ENCODE data around the gene ABHD17A.

ABHD17A gene

DNA sequence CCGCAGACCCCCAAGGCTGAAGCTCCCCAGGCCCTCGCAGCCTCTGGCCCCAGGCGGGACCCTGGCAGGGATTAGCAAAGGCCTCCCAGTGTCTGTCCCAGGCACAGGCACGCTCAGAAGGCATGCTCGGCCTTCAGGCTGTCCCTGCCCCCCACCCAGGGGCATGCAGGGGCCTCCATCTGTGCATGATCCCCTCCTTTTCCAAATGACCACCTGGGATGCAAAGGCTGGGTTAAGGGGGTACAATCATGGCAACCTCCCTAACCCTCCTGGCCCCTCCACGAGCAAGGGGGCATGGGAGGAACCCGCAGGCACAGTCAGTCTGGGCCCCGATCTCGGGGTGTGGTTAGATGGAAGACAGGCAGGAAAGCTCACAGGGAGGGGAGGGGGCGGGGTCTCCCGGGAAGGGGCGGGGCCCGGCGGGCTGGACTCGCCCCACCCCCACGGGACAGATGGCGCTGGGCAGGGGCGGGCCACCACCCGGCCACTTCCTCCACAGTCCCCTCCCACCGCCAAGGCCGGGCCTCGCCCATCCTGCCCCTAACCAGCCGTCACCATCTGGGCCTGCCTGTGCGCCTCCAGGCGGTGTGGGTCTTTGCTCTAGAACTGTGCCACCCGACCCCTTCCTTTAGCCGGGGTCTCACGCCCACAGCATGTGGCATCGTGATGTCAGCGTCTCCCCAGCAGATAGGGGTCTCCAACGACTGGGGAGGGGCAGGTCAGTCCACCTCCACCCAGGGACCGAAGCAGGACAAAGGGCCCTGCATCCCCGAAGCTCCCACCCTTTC is 30.1 kb downstream of the ABHD17A start:
- no peak for TF ChIP-seq RAD21 (IDR thresholded peaks at IDR 0.05; ENCODE audit: low read depth)
- 0 out of 2 replicates have a peak, but pooled peaks have one; percentile 25 for TF ChIP-seq YY1 (IDR thresholded peaks at IDR 0.05; ENCODE audit: low read depth)

DNA sequence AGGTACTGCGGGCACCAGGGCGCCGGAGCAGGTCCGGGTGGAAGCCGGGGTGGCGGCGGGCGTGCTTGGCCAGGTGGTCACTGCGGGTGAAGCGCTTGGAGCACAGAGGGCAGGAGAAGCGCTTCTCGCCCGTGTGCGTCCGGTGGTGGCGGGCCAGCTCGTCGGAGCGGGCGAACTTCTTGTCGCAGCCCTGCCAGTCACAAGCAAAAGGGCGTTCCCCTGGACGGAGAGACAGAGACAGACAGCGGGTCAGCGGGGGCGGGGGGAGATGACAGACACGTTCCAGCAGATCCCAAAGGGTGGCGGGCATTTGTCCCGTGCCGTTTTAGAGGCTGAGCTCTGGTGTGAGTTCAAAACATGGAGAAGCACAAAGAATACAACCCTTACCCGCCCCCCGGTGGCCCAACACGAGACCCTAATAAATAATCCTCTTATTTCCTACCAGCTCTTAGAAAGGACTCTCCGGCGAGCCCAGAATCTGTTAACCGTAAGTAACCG is 30.7 kb downstream of the ABHD17A start:
- TF ChIP-seq FOXM1 (IDR thresholded peaks at IDR 0.05; ENCODE audit: borderline replicate concordance, low read depth): no peak
- TF ChIP-seq RAD21 (IDR thresholded peaks at IDR 0.05; ENCODE audit: low read depth): no peak
- TF ChIP-seq MAX (IDR thresholded peaks at IDR 0.05): no peak
- no peak for TF ChIP-seq REST (IDR thresholded peaks at IDR 0.05; ENCODE audit: low read depth)
- TF ChIP-seq TAF1 (IDR thresholded peaks at IDR 0.05; ENCODE audit: low read depth): no peak
- TF ChIP-seq NFIC (IDR thresholded peaks at IDR 0.05): no peak
- no peak for TF ChIP-seq YY1 (IDR thresholded peaks at IDR 0.05; ENCODE audit: low read depth)
- TF ChIP-seq TEAD4 (IDR thresholded peaks at IDR 0.05): no peak
- no peak for TF ChIP-seq CEBPB (IDR thresholded peaks at IDR 0.05)
- TF ChIP-seq USF1 (IDR thresholded peaks at IDR 0.05): no peak
- TF ChIP-seq EGR1 (IDR thresholded peaks at IDR 0.05): no peak
- no peak for TF ChIP-seq ZBTB7A (IDR thresholded peaks at IDR 0.05; ENCODE audit: low read depth)
- TF ChIP-seq EP300 (IDR thresholded peaks at IDR 0.05; ENCODE audit: borderline replicate concordance): no peak
- TF ChIP-seq TCF12 (IDR thresholded peaks at IDR 0.05; ENCODE audit: low read depth): no peak
- no peak for TF ChIP-seq CREB1 (IDR thresholded peaks at IDR 0.05; ENCODE audit: low read depth)

- TF ChIP-seq TCF12 (IDR thresholded peaks at IDR 0.05; ENCODE audit: low read depth): no peak
- no peak for TF ChIP-seq YY1 (IDR thresholded peaks at IDR 0.05; ENCODE audit: low read depth)
- no peak for TF ChIP-seq TAF1 (IDR thresholded peaks at IDR 0.05; ENCODE audit: low read depth)
- TF ChIP-seq RAD21 (IDR thresholded peaks at IDR 0.05; ENCODE audit: low read depth): no peak
- TF ChIP-seq USF1 (IDR thresholded peaks at IDR 0.05): no peak
- no peak for TF ChIP-seq CEBPB (IDR thresholded peaks at IDR 0.05)
- TF ChIP-seq ZBTB7A (IDR thresholded peaks at IDR 0.05; ENCODE audit: low read depth): no peak
- TF ChIP-seq EGR1 (IDR thresholded peaks at IDR 0.05): no peak
- TF ChIP-seq TEAD4 (IDR thresholded peaks at IDR 0.05): no peak
- no peak for TF ChIP-seq FOXM1 (IDR thresholded peaks at IDR 0.05; ENCODE audit: borderline replicate concordance, low read depth)
- TF ChIP-seq EP300 (IDR thresholded peaks at IDR 0.05; ENCODE audit: borderline replicate concordance): no peak
- no peak for TF ChIP-seq CREB1 (IDR thresholded peaks at IDR 0.05; ENCODE audit: low read depth)
- TF ChIP-seq REST (IDR thresholded peaks at IDR 0.05; ENCODE audit: low read depth): no peak
- TF ChIP-seq MAX (IDR thresholded peaks at IDR 0.05): no peak
- no peak for TF ChIP-seq NFIC (IDR thresholded peaks at IDR 0.05)
These were observed 31.2 kb downstream of the ABHD17A start for GRCh38 chr19:1854039-1854541.

DNA sequence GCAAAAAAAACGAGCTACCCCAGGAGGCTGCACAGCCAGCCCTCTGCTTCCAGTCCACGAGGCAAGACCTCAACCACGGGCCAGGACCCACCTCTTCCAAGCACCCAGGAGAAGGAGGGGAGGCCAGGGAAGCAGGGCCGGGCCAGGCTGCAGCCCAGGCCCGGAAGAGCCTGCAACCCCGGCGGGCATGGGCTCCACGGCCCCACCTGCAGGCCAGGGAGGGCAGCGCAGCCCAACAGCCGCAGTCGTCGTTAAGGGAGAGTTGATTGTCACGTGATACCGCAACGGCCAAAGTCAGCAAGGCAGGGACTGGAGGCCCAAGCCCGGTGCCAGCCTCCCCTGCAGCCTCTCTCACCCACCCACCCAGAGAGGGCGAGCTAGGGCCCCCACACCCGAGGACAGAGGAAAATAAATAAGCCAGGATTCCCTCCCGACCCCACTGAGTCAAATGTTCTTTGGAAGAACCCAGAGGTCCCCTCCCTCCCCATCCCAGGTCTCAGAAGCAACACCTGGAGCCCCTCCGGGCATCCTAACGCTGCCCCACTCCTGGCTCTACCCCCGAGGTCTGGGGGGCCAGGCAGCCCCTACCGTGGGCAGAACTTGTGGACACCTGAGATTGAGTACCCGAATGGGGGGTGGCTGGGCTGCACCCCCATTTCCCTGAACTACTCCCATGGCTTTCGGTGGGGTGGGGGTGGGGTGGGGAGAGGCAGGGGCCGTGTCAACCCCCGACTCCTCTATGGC is 31.8 kb downstream of the ABHD17A start:
- TF ChIP-seq USF1 (IDR thresholded peaks at IDR 0.05) (peak; percentile 92), CEBPB (IDR thresholded peaks at IDR 0.05) (no peak), MAX (IDR thresholded peaks at IDR 0.05) (peak; percentile 39; the same call in 1 of the 2 replicates)

Data from Ishikawa (cell line).